Kidney (tissue), 14 donors: ENCODE measurements around the gene MACROD2. TPM values are rescaled to one million over a fixed set of nuclear protein-coding genes. Genes with fewer than 3 reads are reported as not detected.

Experiments
- DNase-seq, 5 donors: peaks; one replicate each; pipeline ENCODE4 v3.0.0-alpha.2; 2013 to 2020
- FAIRE-seq: peaks from 2 replicates; lab custom pipeline; 2012; peaks lifted over from hg19 to GRCh38; lab: Jason Lieb, UNC
- H3K27ac ChIP-seq, 2 donors: one replicate each; pipeline ENCODE4 v1.7.0; 2013; ENCODE audit warnings: low read depth in 2 of 2, low read length in 2 of 2, inconsistent platforms in 1 of 2
- H3K27me3 ChIP-seq: one replicate; pipeline ENCODE4 v1.7.1; 2013; ENCODE audit warnings: low read length, inconsistent platforms; ENCODE audit not compliant: control insufficient read depth, insufficient read depth
- H3K36me3 ChIP-seq, 3 donors: one replicate each; pipeline versions ENCODE4 v1.7.0 to v1.7.1; 2013; ENCODE audit warnings: low read length in 3 of 3, control low read depth in 1 of 3, inconsistent platforms in 1 of 3; ENCODE audit not compliant: insufficient read depth in 3 of 3, control insufficient read depth in 2 of 3
- H3K4me1 ChIP-seq, 3 donors: one replicate each; pipeline versions ENCODE4 v1.7.0 to v1.7.1; 2013; ENCODE audit warnings: low read length in 3 of 3, inconsistent platforms in 1 of 3, low read depth in 1 of 3; ENCODE audit not compliant: control insufficient read depth in 2 of 3, insufficient read depth in 2 of 3
- H3K4me3 ChIP-seq, 3 donors: one replicate each; pipeline versions ENCODE4 v1.7.0 to v1.8.1; 2013; ENCODE audit warnings: low read length in 3 of 3, control low read depth in 1 of 3, inconsistent platforms in 1 of 3
- H3K9ac ChIP-seq, 3 donors: one replicate each; pipeline versions ENCODE4 v1.7.0 to v1.7.1; 2013; ENCODE audit warnings: low read length in 3 of 3, control low read depth in 1 of 3, inconsistent platforms in 1 of 3
- H3K9me3 ChIP-seq, 3 donors: one replicate each; pipeline versions ENCODE4 v1.7.0 to v1.7.1; 2013; ENCODE audit warnings: low read length in 3 of 3, control low read depth in 1 of 3, inconsistent platforms in 1 of 3; ENCODE audit not compliant: control insufficient read depth in 2 of 3, insufficient read depth in 1 of 3
- CTCF ChIP-seq: IDR thresholded peaks from 3 replicates; pipeline ENCODE4 v1.5.1; 2012; ENCODE audit warnings: mild to moderate bottlenecking, moderate library complexity, borderline replicate concordance; ENCODE audit not compliant: insufficient read depth; ENCODE audit errors: extremely low read depth
- intact Hi-C: fragments of 100-400 bp; cut with DNase I; formaldehyde crosslinking; loops from one replicate; pipeline ENCODE4 v1.11.1; 2022
- polyA plus RNA-seq: library from polyadenylated mRNA; stranded (reverse); fragments of 350-450 nt; fragmentation: Illumina TruSeq; extraction: RNeasy Lipid Tissue Mini Kit (QIAGEN cat#74804); gene quantifications from one replicate; pipeline ENCODE4 v1.2.3, GENCODE V29; 2014; ENCODE audit warnings: low read depth, low replicate concordance; ENCODE audit not compliant: insufficient read depth
- total RNA-seq: library from RNA; stranded (reverse); fragmentation: NEBNext Ultra II Directional; extraction: Animal tissue kit (Norgen Biotek cat#: 25700); gene quantifications from one replicate; pipeline ENCODE4 v1.2.1, GENCODE V29; 2021
- donor health status: control.
- donor health status: control.
- donor health status: control.
- donor health status: control.
- donor health status: control.
- donor health status: DM: yes; HTN: yes; CAD: no.
- donor health status: Normal renal cell carcinoma (clear cell type).

The MACROD2 gene
- total and polyA plus RNA-seq, 2 donors from 2014 or later: 3.0 to 10.0 TPM

GRCh38 chr20:15792855-15793254, 1797.5 kb downstream of the MACROD2 start:
- TF ChIP-seq CTCF: no peak
- H3K9me3 ChIP-seq: no peaks in the 10 kb centered on the region
- no peak overlapping the region for H3K4me3 ChIP-seq
- DNase-seq: no peak
- no peaks in the 10 kb centered on the region for H3K36me3 ChIP-seq
- H3K27ac ChIP-seq: no peak overlapping the region
- H3K4me1 ChIP-seq: no peaks in the 10 kb centered on the region
- no peak for FAIRE-seq
- H3K9ac ChIP-seq: no peak overlapping the region
- intact Hi-C loops: no loop called here
- H3K27me3 ChIP-seq: no peaks in the 10 kb centered on the region

GRCh38 chr20:15794409-15794808, 1799.1 kb downstream of the MACROD2 start:
- Histone ChIP-seq H3K9me3 (no peaks in the 10 kb centered on the region), H3K4me3 (no peak overlapping the region), H3K9ac (no peak overlapping the region), H3K36me3 (no peaks in the 10 kb centered on the region), H3K4me1 (no peaks in the 10 kb centered on the region), H3K27ac (no peak overlapping the region), H3K27me3 (no peaks in the 10 kb centered on the region)
- no peak for TF ChIP-seq CTCF
- FAIRE-seq (no peak), DNase-seq (no peak)
- intact Hi-C loops: no loop called here

- Histone ChIP-seq H3K4me3 (no peak overlapping the region), H3K27me3 (no peaks in the 10 kb centered on the region), H3K9me3 (no peaks in the 10 kb centered on the region), H3K9ac (no peak overlapping the region), H3K27ac (no peak overlapping the region), H3K36me3 (no peaks in the 10 kb centered on the region), H3K4me1 (no peaks in the 10 kb centered on the region)
- TF ChIP-seq CTCF: no peak
- intact Hi-C loops: no loop called here
- DNase-seq: no peak
- no peak for FAIRE-seq
These were observed 1800.1 kb downstream of the MACROD2 start for GRCh38 chr20:15795305-15796019.
